Ovary (tissue), 9 donors: Measurements from ENCODE around the gene HPSE2. TPM values are rescaled to one million over a fixed set of nuclear protein-coding genes. Genes with fewer than 3 reads are reported as not detected.

Experiments used
- DNase-seq, 5 donors: peaks; one replicate each; pipeline ENCODE4 v3.0.0-alpha.2; 2019 to 2020
- H3K27ac ChIP-seq, 2 donors: fragments of 200-600 bp; one replicate each; pipeline versions ENCODE4 v1.5.1 to v1.8.0; 2019 to 2022
- H3K27me3 ChIP-seq: fragments of 200-600 bp; one replicate; pipeline ENCODE4 v1.8.0; 2022
- H3K36me3 ChIP-seq: fragments of 200-600 bp; sonication (generic); one replicate; pipeline ENCODE4 v1.5.1; 2019
- H3K4me1 ChIP-seq: one replicate; pipeline ENCODE4 v1.8.1; 2013; ENCODE audit warnings: mild to moderate bottlenecking, moderate library complexity; ENCODE audit not compliant: insufficient read depth
- H3K4me3 ChIP-seq: fragments of 200-600 bp; sonication (generic); one replicate; pipeline ENCODE4 v1.5.1; 2017
- H3K9me3 ChIP-seq, 2 donors: fragments of 200-600 bp in 1 of 2; sonication (generic) in 1 of 2; one replicate each; pipeline versions ENCODE4 v1.5.1 to v1.8.1; 2013 to 2019; ENCODE audit warnings: mild to moderate bottlenecking in 1 of 2, moderate library complexity in 1 of 2
- EP300 ChIP-seq: sonication (generic); formaldehyde crosslinking; IDR thresholded peaks from one replicate; pipeline ENCODE4 v1.6.1; 2017; ENCODE audit warnings: antibody characterized with exemption
- POLR2A ChIP-seq: fragments of 450-650 bp; IDR thresholded peaks from one replicate; pipeline ENCODE4 v1.6.1; 2017; ENCODE audit warnings: antibody characterized with exemption, mild to moderate bottlenecking, moderate library complexity
- WGBS, 3 donors: extraction: QIAGEN DNeasy Blood & Tissue Kit in 1 of 3; methylation state at CpG; one replicate each; pipeline versions ENCODE4 v1.1.5 to v1.1.7; 2013 to 2017; 5-methylcytosine and 5-hydroxymethylcytosine counted together
- intact Hi-C, 4 donors: fragments of 100-400 bp; cut with DNase I; formaldehyde crosslinking; loops; one replicate each; pipeline versions ENCODE4 v1.11.0 to v1.15.1; 2022 to 2023
- polyA plus RNA-seq, 2 donors: library from polyadenylated mRNA; stranded (reverse); fragments of 200-250 nt in 1 of 2; fragments of 350-450 nt in 1 of 2; fragmentation: Illumina TruSeq in 1 of 2; extraction: RNeasy Lipid Tissue Mini Kit (QIAGEN cat#74804) in 1 of 2; gene quantifications; one replicate each; pipeline ENCODE4 v1.2.3, GENCODE V29; 2013 to 2014
- total RNA-seq, 7 donors: library from RNA; depleted of rRNA in 2 of 7; stranded (reverse); fragments of >200 nt in 2 of 7; fragmentation: NEBNext Ultra II Directional in 3 of 7; extraction: Animal tissue kit (Norgen Biotek cat#: 25700) in 3 of 7; gene quantifications; one replicate each; pipeline versions ENCODE4 v1.1.0 to v1.2.4, GENCODE V29; 2016 to 2023
- TF ChIP-seq, protein P1 (sequence below), 3 donors: fragments of 450-650 bp in 2 of 3; fragments of 200-600 bp in 1 of 3; IDR thresholded peaks; one replicate each; pipeline versions ENCODE4 v1.5.1 to v1.8.0; 2016 to 2022; ENCODE audit warnings: antibody characterized with exemption in 3 of 3, mild to moderate bottlenecking in 1 of 3
- donor health status: DM: no; HTN: no; CAD: no; lungs with moderate emphysema.
- donor health status: DM: no; HTN: no; CAD: no.
- donor health status: Bipolar disorder and iron deficiency.
- donor health status: DM: yes; HTN: yes; CAD: no.
- donor health status: DM: no; HTN: no; CAD: no.
- donor health status: DM: yes; HTN: yes; CAD: no.

HPSE2 gene
- total and polyA plus RNA-seq, 9 donors, result 0.07 to 1.2 (median 0.12) TPM; not detected in 4

DNA sequence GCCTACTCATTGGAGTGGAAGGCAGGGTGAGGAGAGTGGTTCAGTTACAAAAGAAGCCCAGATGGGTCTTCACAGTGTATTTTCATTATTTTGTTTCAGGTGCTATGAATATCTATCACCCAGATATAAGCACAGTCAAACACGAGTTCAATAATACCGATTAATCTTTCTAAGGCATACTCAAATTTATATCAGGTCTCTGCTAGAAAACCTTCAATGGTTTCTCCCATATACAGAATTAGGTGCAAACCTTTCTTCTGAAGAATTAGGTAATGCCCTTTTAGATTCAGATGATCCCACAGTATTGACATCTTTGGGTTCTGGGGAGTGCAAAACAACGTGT is 774.2 kb downstream of the HPSE2 start:
- no peak overlapping the region for H3K4me3 ChIP-seq
- H3K36me3 ChIP-seq, result no peaks in the 10 kb centered on the region
- no peak for TF ChIP-seq EP300
- TF ChIP-seq, protein P1, sequence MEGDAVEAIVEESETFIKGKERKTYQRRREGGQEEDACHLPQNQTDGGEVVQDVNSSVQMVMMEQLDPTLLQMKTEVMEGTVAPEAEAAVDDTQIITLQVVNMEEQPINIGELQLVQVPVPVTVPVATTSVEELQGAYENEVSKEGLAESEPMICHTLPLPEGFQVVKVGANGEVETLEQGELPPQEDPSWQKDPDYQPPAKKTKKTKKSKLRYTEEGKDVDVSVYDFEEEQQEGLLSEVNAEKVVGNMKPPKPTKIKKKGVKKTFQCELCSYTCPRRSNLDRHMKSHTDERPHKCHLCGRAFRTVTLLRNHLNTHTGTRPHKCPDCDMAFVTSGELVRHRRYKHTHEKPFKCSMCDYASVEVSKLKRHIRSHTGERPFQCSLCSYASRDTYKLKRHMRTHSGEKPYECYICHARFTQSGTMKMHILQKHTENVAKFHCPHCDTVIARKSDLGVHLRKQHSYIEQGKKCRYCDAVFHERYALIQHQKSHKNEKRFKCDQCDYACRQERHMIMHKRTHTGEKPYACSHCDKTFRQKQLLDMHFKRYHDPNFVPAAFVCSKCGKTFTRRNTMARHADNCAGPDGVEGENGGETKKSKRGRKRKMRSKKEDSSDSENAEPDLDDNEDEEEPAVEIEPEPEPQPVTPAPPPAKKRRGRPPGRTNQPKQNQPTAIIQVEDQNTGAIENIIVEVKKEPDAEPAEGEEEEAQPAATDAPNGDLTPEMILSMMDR (IDR thresholded peaks at IDR 0.05), result no peak
- no peak for TF ChIP-seq POLR2A
- intact Hi-C loops, result loop anchor here in 1 of 4 donors (10.0 kb wide), 1 partner anchor 783 kb away; no protein-coding TSS in a partner anchor
- no peaks in the 10 kb centered on the region for H3K9me3 ChIP-seq
- 74 to 84% (median 83%) methylated on average over 3 of the region's 3 CpGs for WGBS, 3 donors
- no peak for DNase-seq
- H3K4me1 ChIP-seq, result peaks cover 4% of the 10 kb centered on the region
- no peaks in the 10 kb centered on the region for H3K27me3 ChIP-seq
- no peak overlapping the region for H3K27ac ChIP-seq

GRCh38 chr10:98460837-98461499 is 774.7 kb downstream of the HPSE2 start:
- TF ChIP-seq POLR2A (no peak), EP300 (no peak)
- TF ChIP-seq, protein P1 (IDR thresholded peaks at IDR 0.05), result no peak
- peak in 4 of 5 donors; percentile 45 to 67 (median 61) for DNase-seq
- Histone ChIP-seq H3K4me3 (no peak overlapping the region), H3K27me3 (no peaks in the 10 kb centered on the region), H3K4me1 (peaks cover 4% of the 10 kb centered on the region), H3K27ac (no peak overlapping the region), H3K36me3 (no peaks in the 10 kb centered on the region), H3K9me3 (no peaks in the 10 kb centered on the region)
- intact Hi-C loops, result loop anchor here in 1 of 4 donors (10.0 kb wide), 1 partner anchor 784 kb away; no protein-coding TSS in a partner anchor
- WGBS, 3 donors, result 34 to 44% (median 41%) methylated on average over 3 of the region's 3 CpGs

DNA sequence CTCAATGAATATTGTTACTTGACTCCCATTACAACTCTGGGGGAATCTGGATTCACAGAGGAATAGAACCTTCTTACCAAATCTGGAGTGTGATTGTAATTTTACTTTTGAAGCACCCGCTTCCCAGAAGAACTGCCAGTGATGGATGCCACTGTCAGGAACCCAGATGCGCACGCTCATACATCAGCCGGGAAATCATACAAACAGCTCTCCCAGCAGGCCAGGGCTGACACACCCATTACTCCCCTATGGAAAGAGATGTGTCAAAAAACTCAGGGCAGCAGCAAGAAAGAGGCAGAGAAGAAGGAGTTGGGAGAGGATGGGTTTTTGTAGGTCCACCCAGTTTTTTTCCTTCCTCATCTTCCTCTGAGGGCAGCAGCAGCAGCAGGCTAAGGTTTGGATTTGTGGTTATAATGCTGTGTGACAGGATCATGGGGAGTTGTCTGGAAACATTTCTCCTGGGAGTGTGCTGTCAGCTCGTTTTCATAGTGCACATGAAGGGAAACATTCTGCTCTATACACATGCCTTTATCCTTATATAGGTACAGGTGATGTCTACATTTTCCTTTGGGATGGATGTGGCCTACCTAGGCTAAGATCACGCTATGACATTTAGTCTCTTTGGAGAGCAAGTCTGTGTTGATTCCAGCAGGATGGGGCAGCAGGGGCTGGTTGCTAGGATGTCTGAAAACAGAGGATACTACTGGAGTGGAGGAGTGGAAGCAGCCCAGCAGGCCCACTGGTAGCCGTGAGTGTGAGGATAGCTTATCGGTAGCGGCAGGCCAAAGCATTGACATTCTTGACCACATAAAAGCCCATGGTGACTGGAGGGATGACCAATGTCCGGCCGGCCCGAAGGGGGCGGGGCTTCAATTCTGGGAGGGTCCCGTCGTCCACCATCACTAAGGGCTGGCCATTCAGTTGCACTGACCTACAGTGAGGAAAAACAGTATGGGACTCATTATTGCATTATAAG is 776.6 kb downstream of the HPSE2 start:
- Histone ChIP-seq H3K4me3 (no peak overlapping the region), H3K27ac (no peak overlapping the region), H3K36me3 (no peaks in the 10 kb centered on the region), H3K4me1 (peaks cover 4% of the 10 kb centered on the region), H3K9me3 (no peaks in the 10 kb centered on the region), H3K27me3 (no peaks in the 10 kb centered on the region)
- TF ChIP-seq POLR2A (no peak), EP300 (no peak)
- TF ChIP-seq, protein P1 (IDR thresholded peaks at IDR 0.05), result no peak
- 87 to 90% (median 88%) methylated on average over 15 of the region's 15 CpGs for WGBS, 3 donors
- intact Hi-C loops, result no loop called here
- no peak for DNase-seq

GRCh38 chr10:98457721-98458120 is 777.9 kb downstream of the HPSE2 start:
- Histone ChIP-seq H3K4me1 (peaks cover 4% of the 10 kb centered on the region), H3K9me3 (no peaks in the 10 kb centered on the region), H3K27ac (no peak overlapping the region), H3K27me3 (no peaks in the 10 kb centered on the region), H3K36me3 (no peaks in the 10 kb centered on the region), H3K4me3 (no peak overlapping the region)
- WGBS, 3 donors, result 39 to 53% (median 44%) methylated on average over 8 of the region's 8 CpGs
- DNase-seq, result no peak
- TF ChIP-seq, protein P1 (IDR thresholded peaks at IDR 0.05), result no peak
- no peak for TF ChIP-seq EP300
- no peak for TF ChIP-seq POLR2A
- intact Hi-C loops, result no loop called here
